IMR-90 (cell line): ENCODE measurements around the gene RGS13. TPM values are rescaled to one million over a fixed set of nuclear protein-coding genes. Genes with fewer than 3 reads are reported as not detected.

Source experiments
- ATAC-seq: fragments of 200-7000 bp; cut with Tn5 transposase; 2 replicates; pipeline ENCODE4 v1.9.1; 2020; ENCODE audit warnings: low read depth, mild to moderate bottlenecking, moderate library complexity
- BruUV-seq: library from RNA; stranded (reverse); fragments of 400-500 nt; replicated peaks from 2 replicates; lab custom pipeline; 2021; lab: Mats Ljungman, UMichigan
- CTCF ChIA-PET: fragments of 300-600 bp; formaldehyde crosslinking; extraction: SDS; loops from one replicate; lab custom pipeline; 2021; ENCODE audit warnings: antibody characterized with exemption; lab: Yijun Ruan, JAX
- POLR2A ChIA-PET: fragments of 300-600 bp; sonication (Branson Sonifier 250); formaldehyde crosslinking; loops from one replicate; lab custom pipeline; 2022; ENCODE audit warnings: antibody characterized with exemption; ENCODE audit not compliant: unreplicated experiment; lab: Charles Lee
- DNase-seq: peaks from one replicate; pipeline ENCODE4 v3.0.0; 2013
- H2AFZ ChIP-seq: replicated peaks from 2 replicates; pipeline ENCODE3; 2013; ENCODE audit warnings: low read length, mild to moderate bottlenecking; ENCODE audit not compliant: poor library complexity
- H2AK5ac ChIP-seq: 2 replicates; pipeline ENCODE4 v1.6.1; 2013; ENCODE audit warnings: low read depth, low read length, inconsistent platforms
- H2AK9ac ChIP-seq: replicated peaks from 2 replicates; pipeline ENCODE3; 2013; ENCODE audit warnings: mild to moderate bottlenecking, low read depth, low read length, moderate library complexity; ENCODE audit not compliant: poor library complexity
- H2BK120ac ChIP-seq: 2 replicates; pipeline ENCODE4 v1.6.1; 2013; ENCODE audit warnings: low read depth, low read length, inconsistent platforms
- H2BK15ac ChIP-seq: 3 replicates; pipeline ENCODE4 v1.6.1; 2013; ENCODE audit warnings: low read depth, low read length, inconsistent platforms
- H2BK20ac ChIP-seq: 2 replicates; pipeline ENCODE4 v1.6.1; 2013; ENCODE audit warnings: low read depth, mild to moderate bottlenecking, inconsistent platforms, low read length, moderate library complexity
- H2BK5ac ChIP-seq: 2 replicates; pipeline ENCODE4 v1.6.1; 2013; ENCODE audit warnings: mild to moderate bottlenecking, low read depth, low read length, inconsistent platforms; ENCODE audit not compliant: poor library complexity, severe bottlenecking
- H3K14ac ChIP-seq: replicated peaks from 2 replicates; pipeline ENCODE4 v1.6.1; 2013; ENCODE audit warnings: low read depth, low read length, inconsistent platforms
- H3K18ac ChIP-seq: 2 replicates; pipeline ENCODE4 v1.6.1; 2013; ENCODE audit warnings: low read depth, low read length, control low read depth
- H3K23ac ChIP-seq: 2 replicates; pipeline ENCODE4 v1.6.1; 2013; ENCODE audit warnings: low read depth, low read length, inconsistent platforms
- H3K27ac ChIP-seq: 2 replicates; pipeline ENCODE4 v1.5.1; 2013; ENCODE audit warnings: mild to moderate bottlenecking, control low read depth, low read length; ENCODE audit not compliant: insufficient read depth
- H3K27me3 ChIP-seq: 2 replicates; pipeline ENCODE4 v1.6.1; 2013; ENCODE audit warnings: low read length; ENCODE audit not compliant: control insufficient read depth, insufficient read depth
- H3K36me3 ChIP-seq: 2 replicates; pipeline ENCODE4 v1.6.1; 2013; ENCODE audit warnings: low read length, mixed read lengths; ENCODE audit not compliant: control insufficient read depth, insufficient read depth
- H3K4ac ChIP-seq: 2 replicates; pipeline ENCODE4 v1.6.1; 2013; ENCODE audit warnings: low read depth, low read length, inconsistent platforms
- H3K4me1 ChIP-seq: 2 replicates; pipeline ENCODE4 v1.6.1; 2013; ENCODE audit warnings: low read length, mixed read lengths; ENCODE audit not compliant: control insufficient read depth, insufficient read depth
- H3K4me2 ChIP-seq: 2 replicates; pipeline ENCODE4 v1.6.1; 2013; ENCODE audit warnings: low read depth, mild to moderate bottlenecking, control low read depth, low read length, moderate library complexity
- H3K4me3 ChIP-seq: 2 replicates; pipeline ENCODE4 v1.5.1; 2013; ENCODE audit warnings: low read depth, mild to moderate bottlenecking, control low read depth, low read length, moderate library complexity; ENCODE audit not compliant: insufficient read depth
- H3K56ac ChIP-seq: 2 replicates; pipeline ENCODE4 v1.6.1; 2013; ENCODE audit warnings: low read length, inconsistent platforms; ENCODE audit not compliant: insufficient read depth; ENCODE audit errors: extremely low read depth
- H3K79me1 ChIP-seq, 2 experiments: 2 replicates each; pipeline ENCODE4 v1.6.1; 2013; ENCODE audit warnings: low read length in 2 of 2, inconsistent platforms in 1 of 2, low read depth in 1 of 2
- H3K9ac ChIP-seq: 2 replicates; pipeline ENCODE4 v1.6.1; 2013; ENCODE audit warnings: low read depth, low read length, control low read depth
- H3K9me1 ChIP-seq: 2 replicates; pipeline ENCODE4 v1.6.1; 2013; ENCODE audit warnings: low read length, inconsistent platforms; ENCODE audit not compliant: insufficient read depth
- H3K9me3 ChIP-seq: 2 replicates; pipeline ENCODE4 v1.6.1; 2013; ENCODE audit warnings: low read length; ENCODE audit not compliant: control insufficient read depth, insufficient read depth
- H4K20me1 ChIP-seq: 2 replicates; pipeline ENCODE4 v1.6.1; 2013; ENCODE audit warnings: low read length, inconsistent platforms; ENCODE audit not compliant: insufficient read depth
- H4K5ac ChIP-seq: 2 replicates; pipeline ENCODE4 v1.6.1; 2013; ENCODE audit warnings: mild to moderate bottlenecking, low read depth, low read length, control low read depth
- H4K8ac ChIP-seq, 2 experiments: 2 replicates each; pipeline ENCODE4 v1.6.1; 2013; ENCODE audit warnings: low read depth in 2 of 2, low read length in 2 of 2, control low read depth in 1 of 2, inconsistent platforms in 1 of 2
- H4K91ac ChIP-seq: 2 replicates; pipeline ENCODE4 v1.6.1; 2013; ENCODE audit warnings: low read depth, low read length, inconsistent platforms; ENCODE audit not compliant: insufficient read depth
- CHD1 ChIP-seq: IDR thresholded peaks from 2 replicates; pipeline ENCODE4 v1.6.1; 2012; ENCODE audit warnings: low read depth, low read length, improper control_type of control experiment
- RCOR1 ChIP-seq: IDR thresholded peaks from 2 replicates; pipeline ENCODE4 v1.6.1; 2012; ENCODE audit warnings: mild to moderate bottlenecking, low read length, improper control_type of control experiment; ENCODE audit not compliant: insufficient replicate concordance
- WGBS, 2 experiments: methylation state at CpG; one replicate each; pipeline versions ENCODE4 v1.1.5 to v1.1.7; 2013; ENCODE audit warnings: missing lambda C conversion rate in 2 of 2; ENCODE audit not compliant: insufficient read length in 1 of 2; ENCODE audit errors: extremely low coverage in 2 of 2; 5-methylcytosine and 5-hydroxymethylcytosine counted together
- dilution Hi-C: fragments of 300-500 bp; cut with HindIII; formaldehyde crosslinking; loops from one replicate; pipeline ENCODE4 v1.14.3; 2018; ENCODE audit warnings: low sequenced_read_pairs; ENCODE audit not compliant: unreplicated experiment
- in situ Hi-C: fragments of 300-500 bp; cut with MboI; formaldehyde crosslinking; loops from 3 replicates; pipeline ENCODE4 v1.14.3; 2019; ENCODE audit warnings: low sequenced_read_pairs, inconsistent platforms, mixed read lengths
- intact Hi-C: fragments of 100-400 bp; cut with micrococcal nuclease; formaldehyde crosslinking; loops from 2 replicates; pipeline ENCODE4 v1.10.0; 2022
- polyA plus RNA-seq, 3 experiments: library from polyadenylated mRNA; depleted of rRNA; stranded (reverse); fragments of >200 nt; gene quantifications; 2 replicates each; pipeline ENCODE4 v1.2.3, GENCODE V29; 2012; ENCODE audit warnings: low replicate concordance in 1 of 3
- total RNA-seq: library from RNA; depleted of rRNA; stranded (reverse); fragments of >200 nt; gene quantifications from 2 replicates; pipeline ENCODE4 v1.2.3, GENCODE V29; 2012

The RGS13 gene
- total and polyA plus RNA-seq, 2 of the 4 experiments (the other 2 are of a cell fraction): not detected

DNA sequence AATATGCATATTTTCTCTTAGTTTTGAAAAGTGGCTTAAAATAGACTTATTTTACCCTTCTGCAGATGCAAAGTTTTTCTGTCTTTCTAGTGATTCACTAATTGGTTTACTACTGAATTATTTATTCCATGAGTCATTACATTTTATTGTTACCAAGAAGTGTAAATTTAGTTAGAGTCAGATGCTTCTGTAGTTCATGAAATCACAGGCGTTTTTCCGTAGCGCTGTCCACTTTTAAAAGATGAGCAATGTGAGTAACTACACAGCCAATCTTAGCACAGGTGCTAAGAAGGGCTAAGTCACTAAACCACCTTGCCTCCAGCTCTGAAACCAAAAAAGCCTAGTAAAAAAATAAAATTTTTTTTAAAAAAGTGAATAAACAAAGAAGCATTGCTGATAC lies 24.7 kb downstream of the RGS13 start:
- dilution Hi-C loops (no loop called here), intact Hi-C loops (no loop called here), in situ Hi-C loops (no loop called here)
- no peak overlapping the region for H4K5ac ChIP-seq
- no peak overlapping the region for H2BK120ac ChIP-seq
- no peak overlapping the region for H2BK5ac ChIP-seq
- no peaks in the 10 kb centered on the region for H3K27me3 ChIP-seq
- H3K23ac ChIP-seq: no peak overlapping the region
- H4K8ac ChIP-seq: no peak overlapping the region
- H3K56ac ChIP-seq: no peak overlapping the region
- BruUV-seq: no TSS peak
- no peak overlapping the region for H4K91ac ChIP-seq
- no peaks in the 10 kb centered on the region for H3K9me1 ChIP-seq
- H3K4me1 ChIP-seq: no peaks in the 10 kb centered on the region
- no peak overlapping the region for H2BK20ac ChIP-seq
- H3K4me3 ChIP-seq: no peak overlapping the region
- no peak overlapping the region for H3K4ac ChIP-seq
- H3K14ac ChIP-seq: no peak overlapping the region
- H3K27ac ChIP-seq: no peak overlapping the region
- CTCF ChIA-PET: no interaction called here
- no peak for TF ChIP-seq CHD1
- TF ChIP-seq RCOR1: no peak
- no peaks in the 10 kb centered on the region for H4K20me1 ChIP-seq
- H3K36me3 ChIP-seq: no peaks in the 10 kb centered on the region
- WGBS, 2 experiments: no CpG with 5 or more reads among the region's 3 CpGs
- no peak overlapping the region for H2BK15ac ChIP-seq
- no peak overlapping the region for H3K18ac ChIP-seq
- H2AK5ac ChIP-seq: no peak overlapping the region
- POLR2A ChIA-PET: no interaction called here
- no peak overlapping the region for H2AK9ac ChIP-seq
- H3K4me2 ChIP-seq: no peak overlapping the region
- H3K79me1 ChIP-seq: no peaks in the 10 kb centered on the region
- ATAC-seq (no peak), DNase-seq (no peak)
- H3K9me3 ChIP-seq: no peaks in the 10 kb centered on the region
- no peak overlapping the region for H3K9ac ChIP-seq
- H2AFZ ChIP-seq: no peak overlapping the region
